Psoas muscle (tissue), 8 donors: ENCODE data around the gene TMA16. TPM values are rescaled to one million over a fixed set of nuclear protein-coding genes. Genes with fewer than 3 reads are reported as not detected.

Source experiments
- ATAC-seq, 4 donors: fragments of 200-7000 bp; cut with Tn5 transposase; one replicate each; pipeline ENCODE4 v1.9.1; 2020; ENCODE audit warnings: moderate library complexity in 3 of 4, mild to moderate bottlenecking in 2 of 4
- DNase-seq, 2 donors: peaks; one replicate each; pipeline ENCODE4 v3.0.0-alpha.2; 2020
- H3K27ac ChIP-seq: fragments of 200-600 bp; one replicate; pipeline ENCODE4 v1.8.0; 2022
- H3K27me3 ChIP-seq, 3 donors: fragments of 200-600 bp in 1 of 3; one replicate each; pipeline versions ENCODE4 v1.6.1 to v1.8.0; 2013 to 2022; ENCODE audit warnings: low read length in 2 of 3, mild to moderate bottlenecking in 2 of 3, moderate library complexity in 1 of 3; ENCODE audit not compliant: insufficient read depth in 3 of 3
- H3K36me3 ChIP-seq, 2 donors: fragments of 200-600 bp in 1 of 2; one replicate each; pipeline versions ENCODE4 v1.6.1 to v1.8.0; 2013 to 2022; ENCODE audit warnings: low read depth in 1 of 2, mild to moderate bottlenecking in 1 of 2, moderate library complexity in 1 of 2; ENCODE audit not compliant: insufficient read depth in 1 of 2
- H3K4me1 ChIP-seq: fragments of 200-600 bp; one replicate; pipeline ENCODE4 v1.8.0; 2022
- H3K4me3 ChIP-seq: fragments of 200-600 bp; one replicate; pipeline ENCODE4 v1.8.0; 2022; ENCODE audit warnings: mild to moderate bottlenecking
- H3K9me3 ChIP-seq: fragments of 200-600 bp; one replicate; pipeline ENCODE4 v1.8.0; 2022
- WGBS, 3 donors: extraction: QIAGEN DNeasy Blood & Tissue Kit; methylation state at CpG; one replicate each; pipeline versions ENCODE4 v1.1.6 to v1.1.7; 2013; 5-methylcytosine and 5-hydroxymethylcytosine counted together
- intact Hi-C, 2 donors: fragments of 100-400 bp; cut with DNase I; formaldehyde crosslinking; loops; one replicate each; pipeline versions ENCODE4 v1.11.0 to v1.14.2; 2022
- polyA plus RNA-seq, 3 donors: library from polyadenylated mRNA; stranded (reverse); fragments of 200-250 nt; gene quantifications; one replicate each; pipeline ENCODE4 v1.2.3, GENCODE V29; 2013
- total RNA-seq, 4 donors: library from RNA; stranded (reverse); fragmentation: NEBNext Ultra II Directional in 2 of 4; extraction: Animal tissue kit (Norgen Biotek cat#: 25700) in 2 of 4; gene quantifications; one replicate each; pipeline versions ENCODE4 v1.2.1 to v1.2.4, GENCODE V29; 2021 to 2023
- TF ChIP-seq, protein P1 (sequence below): fragments of 200-600 bp; IDR thresholded peaks from one replicate; pipeline ENCODE4 v1.8.0; 2022; ENCODE audit warnings: antibody characterized with exemption
- donor health status: healthy with polysubstance abuse.
- donor health status: DM: no; HTN: no; CAD: no; lungs with moderate emphysema.
- donor health status: Bipolar disorder and iron deficiency.
- donor health status: healthy.
- donor health status: DM: yes; HTN: yes; CAD: no.
- donor health status: DM: no; HTN: no; CAD: no.
- donor health status: DM: no; HTN: no; CAD: no.
- donor health status: DM: yes; HTN: yes; CAD: no.

TMA16 gene
- total and polyA plus RNA-seq, 7 donors, result 4.6 to 14.7 (median 9.9) TPM

- ATAC-seq (no peak), DNase-seq (no peak)
- H3K36me3 ChIP-seq, result no peaks in the 10 kb centered on the region
- WGBS, 3 donors, result 61 to 65% (median 65%) methylated on average over 5 of the region's 5 CpGs
- intact Hi-C loops, result no loop called here
- H3K27me3 ChIP-seq, result no peaks in the 10 kb centered on the region
- TF ChIP-seq, protein P1, sequence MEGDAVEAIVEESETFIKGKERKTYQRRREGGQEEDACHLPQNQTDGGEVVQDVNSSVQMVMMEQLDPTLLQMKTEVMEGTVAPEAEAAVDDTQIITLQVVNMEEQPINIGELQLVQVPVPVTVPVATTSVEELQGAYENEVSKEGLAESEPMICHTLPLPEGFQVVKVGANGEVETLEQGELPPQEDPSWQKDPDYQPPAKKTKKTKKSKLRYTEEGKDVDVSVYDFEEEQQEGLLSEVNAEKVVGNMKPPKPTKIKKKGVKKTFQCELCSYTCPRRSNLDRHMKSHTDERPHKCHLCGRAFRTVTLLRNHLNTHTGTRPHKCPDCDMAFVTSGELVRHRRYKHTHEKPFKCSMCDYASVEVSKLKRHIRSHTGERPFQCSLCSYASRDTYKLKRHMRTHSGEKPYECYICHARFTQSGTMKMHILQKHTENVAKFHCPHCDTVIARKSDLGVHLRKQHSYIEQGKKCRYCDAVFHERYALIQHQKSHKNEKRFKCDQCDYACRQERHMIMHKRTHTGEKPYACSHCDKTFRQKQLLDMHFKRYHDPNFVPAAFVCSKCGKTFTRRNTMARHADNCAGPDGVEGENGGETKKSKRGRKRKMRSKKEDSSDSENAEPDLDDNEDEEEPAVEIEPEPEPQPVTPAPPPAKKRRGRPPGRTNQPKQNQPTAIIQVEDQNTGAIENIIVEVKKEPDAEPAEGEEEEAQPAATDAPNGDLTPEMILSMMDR, result no peak
- H3K9me3 ChIP-seq, result no peaks in the 10 kb centered on the region
- H3K27ac ChIP-seq, result no peak overlapping the region
- H3K4me1 ChIP-seq, result no peaks in the 10 kb centered on the region
- H3K4me3 ChIP-seq, result no peak overlapping the region
Measured at GRCh38 chr4:163476761-163477438, 17.6 kb upstream of the TMA16 start.

GRCh38 chr4:163482190-163482589 lies 12.3 kb upstream of the TMA16 start:
- TF ChIP-seq, protein P1, result no peak
- Histone ChIP-seq H3K9me3 (no peaks in the 10 kb centered on the region), H3K4me1 (no peaks in the 10 kb centered on the region), H3K27me3 (peaks cover 0 to 3% (median 0%) of the 10 kb centered on the region in 3 donors), H3K36me3 (no peaks in the 10 kb centered on the region), H3K4me3 (no peak overlapping the region), H3K27ac (no peak overlapping the region)
- WGBS, 3 donors, result 36 to 38% (median 37%) methylated on average over 1 of the region's 1 CpG
- DNase-seq, result no peak
- intact Hi-C loops, result loop anchor here in 1 of 2 donors (5.0 kb wide), 1 partner anchor 65 kb away; no protein-coding TSS in a partner anchor
- no peak for ATAC-seq

DNA sequence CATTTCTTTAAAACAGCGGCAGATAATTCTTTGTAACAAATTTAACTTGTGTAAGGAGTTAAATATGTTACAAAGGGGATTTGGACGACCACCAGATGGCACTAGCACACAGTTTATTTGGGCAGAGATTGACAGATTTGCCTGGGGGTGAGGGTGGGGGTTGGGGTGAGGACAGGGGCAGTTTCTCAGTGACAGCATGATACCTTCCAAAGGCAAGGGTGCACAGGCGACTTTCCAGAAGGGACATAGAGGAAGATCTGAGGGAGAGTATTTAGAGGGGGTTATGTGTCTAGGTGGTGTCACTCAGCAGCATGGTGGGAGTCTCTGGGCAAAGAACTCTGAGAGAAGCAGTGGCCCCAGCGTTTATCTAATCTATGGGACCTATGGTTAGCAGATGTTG lies 9.6 kb upstream of the TMA16 start:
- no peak for DNase-seq
- Histone ChIP-seq H3K27me3 (peaks cover 0 to 3% (median 0%) of the 10 kb centered on the region in 3 donors), H3K9me3 (no peaks in the 10 kb centered on the region), H3K36me3 (no peaks in the 10 kb centered on the region), H3K4me3 (no peak overlapping the region), H3K27ac (no peak overlapping the region), H3K4me1 (no peaks in the 10 kb centered on the region)
- intact Hi-C loops, result loop anchor here (2.0 to 5.0 kb wide), 2 partner anchors 62 to 64 kb away; no protein-coding TSS in a partner anchor
- TF ChIP-seq, protein P1, result peak; percentile 48
- WGBS, 3 donors, result 14 to 15% (median 15%) methylated on average over 4 of the region's 4 CpGs
- peak in 1 of 4 donors; percentile 32 for ATAC-seq

GRCh38 chr4:163485589-163485988 lies 8.9 kb upstream of the TMA16 start:
- Histone ChIP-seq H3K4me3 (no peak overlapping the region), H3K36me3 (no peaks in the 10 kb centered on the region), H3K9me3 (no peaks in the 10 kb centered on the region), H3K4me1 (no peaks in the 10 kb centered on the region), H3K27me3 (peaks cover 0 to 3% (median 0%) of the 10 kb centered on the region in 3 donors), H3K27ac (no peak overlapping the region)
- 28 to 44% (median 42%) methylated on average over 2 of the region's 2 CpGs for WGBS, 3 donors
- DNase-seq (no peak), ATAC-seq (no peak)
- intact Hi-C loops, result loop anchor here in 1 of 2 donors (2.0 kb wide), 1 partner anchor 63 kb away; no protein-coding TSS in a partner anchor
- TF ChIP-seq, protein P1, result no peak
